Right cardiac atrium (tissue), 5 donors: ENCODE results near the gene MED13L. TPM values are rescaled to one million over a fixed set of nuclear protein-coding genes. Genes with fewer than 3 reads are reported as not detected.
"Not testable (repeated sequence)": the region's sequence is repeated elsewhere in the genome, so short reads cannot be mapped to it uniquely, and the experiment has no call there.

Experiments
- ATAC-seq, 2 donors: fragments of 200-7000 bp; cut with Tn5 transposase; one replicate each; pipeline versions ENCODE4 v1.8.0 to v1.9.1; 2020; ENCODE audit warnings: moderate library complexity in 2 of 2, mild to moderate bottlenecking in 1 of 2
- DNase-seq, 3 donors: peaks; one replicate each; pipeline ENCODE4 v3.0.0-alpha.2; 2020
- H3K27ac ChIP-seq: one replicate; pipeline ENCODE4 v1.5.1; 2013; ENCODE audit warnings: mild to moderate bottlenecking, low read length, control low read depth, moderate library complexity
- H3K27me3 ChIP-seq: one replicate; pipeline ENCODE4 v1.6.1; 2013; ENCODE audit not compliant: control insufficient read depth, insufficient read depth
- H3K4me1 ChIP-seq: one replicate; pipeline ENCODE4 v1.6.1; 2013; ENCODE audit warnings: low read length; ENCODE audit not compliant: control insufficient read depth, insufficient read depth
- H3K4me3 ChIP-seq: one replicate; pipeline ENCODE4 v1.5.1; 2013; ENCODE audit warnings: low read length, control low read depth
- H3K9me3 ChIP-seq: one replicate; pipeline ENCODE4 v1.6.1; 2013; ENCODE audit warnings: low read length; ENCODE audit not compliant: control insufficient read depth
- WGBS: extraction: QIAGEN DNeasy Blood & Tissue Kit; methylation state at CpG from one replicate; pipeline ENCODE4 v1.1.7; 2013; 5-methylcytosine and 5-hydroxymethylcytosine counted together
- intact Hi-C, 4 donors: fragments of 100-400 bp; cut with DNase I; formaldehyde crosslinking; loops; one replicate each; pipeline versions ENCODE4 v1.11.0 to v1.14.0; 2022 to 2023
- polyA plus RNA-seq: library from polyadenylated mRNA; stranded (reverse); fragments of 200-250 nt; gene quantifications from one replicate; pipeline ENCODE4 v1.2.3, GENCODE V29; 2013
- total RNA-seq, 4 donors: library from RNA; stranded (reverse); fragmentation: NEBNext Ultra II Directional; extraction: Animal tissue kit (Norgen Biotek cat#: 25700); gene quantifications; one replicate each; pipeline ENCODE4 v1.2.1, GENCODE V29; 2021
- donor health status: healthy with polysubstance abuse.
- donor health status: DM: no; HTN: yes; CAD: no.
- donor health status: DM: no; HTN: no; CAD: no.
- donor health status: DM: no; HTN: yes; CAD: no; lungs with severe emphysema.
- donor health status: DM: yes; HTN: yes; CAD: no.

The MED13L gene
- total and polyA plus RNA-seq, 5 donors, result 15.6 to 73.5 (median 69.0) TPM

- H3K27ac ChIP-seq, result no peak overlapping the region
- intact Hi-C loops, result no loop called here
- WGBS, result 96% methylated on average over 4 of the region's 4 CpGs
- H3K4me1 ChIP-seq, result peaks cover 3% of the 10 kb centered on the region
- no peak for DNase-seq
- no peaks in the 10 kb centered on the region for H3K9me3 ChIP-seq
- no peaks in the 10 kb centered on the region for H3K27me3 ChIP-seq
- ATAC-seq, result no peak
- no peak overlapping the region for H3K4me3 ChIP-seq
Observed at GRCh38 chr12:115984616-115985015, 292.9 kb downstream of the MED13L start.

- 80% methylated on average over 5 of the region's 5 CpGs for WGBS
- Histone ChIP-seq H3K4me1 (peaks cover 3% of the 10 kb centered on the region), H3K4me3 (no peak overlapping the region), H3K27me3 (no peaks in the 10 kb centered on the region), H3K27ac (no peak overlapping the region), H3K9me3 (no peaks in the 10 kb centered on the region)
- ATAC-seq (no peak), DNase-seq (no peak)
- intact Hi-C loops, result no loop called here
Observed at GRCh38 chr12:115983226-115983798, 294.2 kb downstream of the MED13L start.

GRCh38 chr12:115980339-115980738 lies 297.2 kb downstream of the MED13L start:
- ATAC-seq, result no peak
- no peak for DNase-seq
- Histone ChIP-seq H3K4me1 (no peaks in the 10 kb centered on the region), H3K27ac (no peak overlapping the region), H3K27me3 (no peaks in the 10 kb centered on the region), H3K9me3 (no peaks in the 10 kb centered on the region), H3K4me3 (no peak overlapping the region)
- intact Hi-C loops, result no loop called here
- 88% methylated on average over 3 of the region's 3 CpGs for WGBS

GRCh38 chr12:115979851-115980250 lies 297.6 kb downstream of the MED13L start:
- 65% methylated on average over 3 of the region's 3 CpGs for WGBS
- H3K27me3 ChIP-seq, result no peaks in the 10 kb centered on the region
- DNase-seq, result no peak
- no peak for ATAC-seq
- no peak overlapping the region for H3K27ac ChIP-seq
- intact Hi-C loops, result no loop called here
- H3K9me3 ChIP-seq, result no peaks in the 10 kb centered on the region
- H3K4me3 ChIP-seq, result no peak overlapping the region
- no peaks in the 10 kb centered on the region for H3K4me1 ChIP-seq

GRCh38 chr12:115979351-115979750 lies 298.1 kb downstream of the MED13L start:
- Histone ChIP-seq H3K27ac (no peak overlapping the region), H3K4me3 (no peak overlapping the region), H3K4me1 (no peaks in the 10 kb centered on the region), H3K9me3 (no peaks in the 10 kb centered on the region), H3K27me3 (no peaks in the 10 kb centered on the region)
- intact Hi-C loops, result no loop called here
- DNase-seq (no peak), ATAC-seq (no peak)

GRCh38 chr12:115976829-115977228 lies 300.7 kb downstream of the MED13L start:
- H3K4me3 ChIP-seq, H3K27me3 ChIP-seq, H3K9me3 ChIP-seq, DNase-seq, intact Hi-C loops, H3K27ac ChIP-seq, H3K4me1 ChIP-seq, ATAC-seq: not testable (repeated sequence)
- 95% methylated on average over 2 of the region's 2 CpGs for WGBS

GRCh38 chr12:115975411-115975810 lies 302.1 kb downstream of the MED13L start:
- Histone ChIP-seq H3K9me3 (no peaks in the 10 kb centered on the region), H3K27ac (no peak overlapping the region), H3K27me3 (no peaks in the 10 kb centered on the region), H3K4me3 (no peak overlapping the region), H3K4me1 (peaks cover 2% of the 10 kb centered on the region)
- 79% methylated on average over 9 of the region's 9 CpGs for WGBS
- intact Hi-C loops, result no loop called here
- DNase-seq, result no peak
- ATAC-seq, result no peak

- Histone ChIP-seq H3K27ac (no peak overlapping the region), H3K9me3 (no peaks in the 10 kb centered on the region), H3K4me3 (no peak overlapping the region), H3K4me1 (peaks cover 2% of the 10 kb centered on the region), H3K27me3 (no peaks in the 10 kb centered on the region)
- DNase-seq, result no peak
- 94% methylated on average over 3 of the region's 3 CpGs for WGBS
- ATAC-seq, result no peak
- intact Hi-C loops, result no loop called here
Observed at GRCh38 chr12:115973968-115974724, 303.3 kb downstream of the MED13L start.

- ATAC-seq, result no peak
- intact Hi-C loops, result no loop called here
- DNase-seq, result no peak
- H3K4me3 ChIP-seq, result no peak overlapping the region
- H3K27ac ChIP-seq, result no peak overlapping the region
- no peaks in the 10 kb centered on the region for H3K9me3 ChIP-seq
- peaks cover 2% of the 10 kb centered on the region for H3K4me1 ChIP-seq
- 64% methylated on average over 1 of the region's 1 CpG for WGBS
- no peaks in the 10 kb centered on the region for H3K27me3 ChIP-seq
Observed at GRCh38 chr12:115973066-115973465, 304.4 kb downstream of the MED13L start.

- ATAC-seq (no peak), DNase-seq (no peak)
- Histone ChIP-seq H3K27ac (no peak overlapping the region), H3K27me3 (no peaks in the 10 kb centered on the region), H3K4me3 (no peak overlapping the region), H3K9me3 (no peaks in the 10 kb centered on the region), H3K4me1 (peaks cover 2% of the 10 kb centered on the region)
- intact Hi-C loops, result no loop called here
- 86% methylated on average over 4 of the region's 4 CpGs for WGBS
Observed at GRCh38 chr12:115972241-115972640, 305.3 kb downstream of the MED13L start.

GRCh38 chr12:115968211-115968610 lies 309.3 kb downstream of the MED13L start:
- Histone ChIP-seq H3K9me3 (no peaks in the 10 kb centered on the region), H3K4me1 (peaks cover 2% of the 10 kb centered on the region), H3K4me3 (no peak overlapping the region), H3K27me3 (no peaks in the 10 kb centered on the region), H3K27ac (no peak overlapping the region)
- ATAC-seq (no peak), DNase-seq (no peak)
- intact Hi-C loops, result no loop called here
- WGBS, result 80% methylated on average over 7 of the region's 7 CpGs
